Measurements from ENCODE around the gene ATL2. TPM values are rescaled to one million over a fixed set of nuclear protein-coding genes. Genes with fewer than 3 reads are reported as not detected.

The ATL2 gene
- total and polyA plus RNA-seq, 9 donors: 47.9 to 149 (median 88.6) TPM

- TF ChIP-seq EP300 (IDR thresholded peaks at IDR 0.05) (no peak), POLR2A (IDR thresholded peaks at IDR 0.05) (no peak), CTCF (IDR thresholded peaks at IDR 0.05) (no peak)
- DNase-seq: no peak
- no peaks in the 10 kb centered on the region for H3K27me3 ChIP-seq
- no peaks in the 10 kb centered on the region for H3K4me1 ChIP-seq (ENCODE audit: insufficient read depth)
- no peaks in the 10 kb centered on the region for H3K9me3 ChIP-seq
- no peak overlapping the region for H3K4me3 ChIP-seq
- H3K36me3 ChIP-seq: no peaks in the 10 kb centered on the region
- intact Hi-C loops (cut with DNase I): loop anchor here (5.0 to 10.0 kb wide), 4 partner anchors 207 to 420 kb away; no protein-coding TSS in a partner anchor
- no peak overlapping the region for H3K27ac ChIP-seq
Measured at GRCh38 chr2:38317725-38318124, 59.3 kb downstream of the ATL2 start.

DNA sequence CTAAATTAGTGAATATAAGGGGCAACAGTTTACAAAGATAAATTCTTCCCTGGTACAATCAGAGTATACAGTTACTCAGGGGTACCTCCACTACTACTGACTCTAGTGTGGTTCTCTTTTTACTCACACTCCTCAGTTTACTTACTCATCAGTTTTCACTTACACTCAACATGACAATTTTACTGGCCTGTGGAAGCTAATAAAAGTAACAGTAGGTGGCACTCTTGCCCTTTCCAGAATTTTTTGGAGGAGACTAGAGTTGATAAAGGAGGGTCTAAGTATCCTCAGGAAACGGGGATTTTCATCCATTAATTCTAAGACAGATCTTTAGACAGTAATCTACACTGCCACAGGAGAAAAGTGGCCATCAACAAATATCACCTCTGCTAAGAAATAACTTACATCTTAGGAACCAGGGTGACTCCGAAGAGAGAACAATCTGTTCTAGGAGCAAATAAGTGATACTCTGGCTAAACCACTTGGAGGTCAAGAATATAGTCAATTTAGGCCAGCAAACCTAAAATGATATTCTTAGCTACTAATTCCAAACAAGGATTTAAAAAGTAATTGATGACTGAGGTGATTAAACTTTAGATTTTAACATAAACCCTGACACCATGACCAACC lies 61.3 kb downstream of the ATL2 start:
- Histone ChIP-seq H3K4me3 (no peak overlapping the region), H3K9me3 (no peaks in the 10 kb centered on the region), H3K27me3 (no peaks in the 10 kb centered on the region), H3K36me3 (no peaks in the 10 kb centered on the region), H3K27ac (no peak overlapping the region), H3K4me1 (ENCODE audit: insufficient read depth) (no peaks in the 10 kb centered on the region)
- peak; percentile 58 to 66 (median 60) for TF ChIP-seq CTCF (IDR thresholded peaks at IDR 0.05)
- no peak for TF ChIP-seq EP300 (IDR thresholded peaks at IDR 0.05)
- WGBS, 3 donors: 38 to 44% (median 44%) methylated on average over 2 of the region's 2 CpGs
- no peak for DNase-seq
- intact Hi-C loops (cut with DNase I): loop anchor here (5.0 to 10.0 kb wide), 4 partner anchors 209 to 421 kb away; no protein-coding TSS in a partner anchor

DNA sequence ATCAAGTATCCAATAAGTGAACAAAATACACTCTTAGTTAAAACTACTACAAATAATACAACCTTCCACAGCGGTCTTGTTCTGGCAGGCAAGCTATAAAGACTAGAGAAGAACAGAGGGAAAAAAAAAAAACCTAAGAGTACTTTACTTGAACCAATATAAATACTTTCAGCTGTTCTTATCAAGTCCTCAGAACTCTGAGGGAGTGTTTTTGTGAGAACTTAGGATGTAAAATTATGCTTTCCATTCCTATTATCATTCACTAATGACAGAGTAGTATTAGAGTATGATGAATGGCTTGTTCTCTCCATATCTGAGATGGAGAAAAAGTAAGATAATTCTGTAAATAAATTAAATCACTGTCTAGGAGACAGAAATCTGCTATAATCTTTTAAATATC lies 68.3 kb downstream of the ATL2 start:
- WGBS, 3 donors: 78% methylated on average over 1 of the region's 1 CpG
- no peaks in the 10 kb centered on the region for H3K4me1 ChIP-seq (ENCODE audit: insufficient read depth)
- DNase-seq: no peak
- no peaks in the 10 kb centered on the region for H3K36me3 ChIP-seq
- H3K27ac ChIP-seq: no peak overlapping the region
- intact Hi-C loops (cut with DNase I): no loop called here
- no peak overlapping the region for H3K4me3 ChIP-seq
- TF ChIP-seq CTCF (IDR thresholded peaks at IDR 0.05) (no peak), POLR2A (IDR thresholded peaks at IDR 0.05) (no peak), EP300 (IDR thresholded peaks at IDR 0.05) (no peak)
- H3K9me3 ChIP-seq: no peaks in the 10 kb centered on the region
- no peaks in the 10 kb centered on the region for H3K27me3 ChIP-seq

- no peak for DNase-seq
- Histone ChIP-seq H3K36me3 (no peaks in the 10 kb centered on the region), H3K9me3 (no peaks in the 10 kb centered on the region), H3K27ac (no peak overlapping the region), H3K4me3 (no peak overlapping the region), H3K27me3 (no peaks in the 10 kb centered on the region), H3K4me1 (ENCODE audit: insufficient read depth) (peaks cover 6% of the 10 kb centered on the region)
- WGBS, 3 donors: 90 to 94% (median 92%) methylated on average over 2 to 3 of the region's 3 CpGs
- intact Hi-C loops (cut with DNase I): no loop called here
- TF ChIP-seq CTCF (IDR thresholded peaks at IDR 0.05): no peak
- no peak for TF ChIP-seq EP300 (IDR thresholded peaks at IDR 0.05)
- no peak for TF ChIP-seq POLR2A (IDR thresholded peaks at IDR 0.05)
Measured at GRCh38 chr2:38301969-38302702, 74.9 kb downstream of the ATL2 start.
